EL (cell line): ENCODE data around the gene PRDM13.
"Not testable (repeated sequence)": the region's sequence is repeated elsewhere in the genome, so short reads cannot be mapped to it uniquely, and the experiment has no call there.

ENCODE experiments used
- DNase-seq: peaks from one replicate; pipeline ENCODE4 v3.0.0-alpha.2; 2016

Gene PRDM13

GRCh38 chr6:99604166-99605073 lies 2.2 kb upstream of the PRDM13 start:
- DNase-seq: no peak

- DNase-seq: no peak
These were observed 1.4 kb upstream of the PRDM13 start for GRCh38 chr6:99605074-99605734.

- DNase-seq: no peak
These were observed 550 bp upstream of the PRDM13 start for GRCh38 chr6:99605911-99606655.

- no peak for DNase-seq
These were observed 893 bp downstream of the PRDM13 start for GRCh38 chr6:99607416-99608036.

- no peak for DNase-seq
These were observed 1.6 kb downstream of the PRDM13 start for GRCh38 chr6:99608059-99608885.

GRCh38 chr6:99608886-99609482 lies 2.4 kb downstream of the PRDM13 start:
- DNase-seq: no peak

GRCh38 chr6:99609905-99610489 lies 3.4 kb downstream of the PRDM13 start:
- no peak for DNase-seq

GRCh38 chr6:99611148-99611547 lies 4.5 kb downstream of the PRDM13 start:
- no peak for DNase-seq

GRCh38 chr6:99612551-99613408 lies 6.1 kb downstream of the PRDM13 start:
- no peak for DNase-seq

- DNase-seq: peak; percentile 39
These were observed 6.7 kb downstream of the PRDM13 start for GRCh38 chr6:99613409-99613704.

- peak; percentile 29 for DNase-seq
These were observed 7.2 kb downstream of the PRDM13 start for GRCh38 chr6:99613705-99614429.

GRCh38 chr6:99614430-99615186 lies 8.0 kb downstream of the PRDM13 start:
- DNase-seq: no peak

- DNase-seq: no peak
These were observed 10.5 kb downstream of the PRDM13 start for GRCh38 chr6:99617131-99617530.

- DNase-seq: no peak
These were observed 12.2 kb downstream of the PRDM13 start for GRCh38 chr6:99618649-99619408.

GRCh38 chr6:99619409-99619762 lies 12.8 kb downstream of the PRDM13 start:
- no peak for DNase-seq

- DNase-seq: not testable (repeated sequence)
These were observed 15.4 kb downstream of the PRDM13 start for GRCh38 chr6:99622044-99622443.

GRCh38 chr6:99629293-99629692 lies 22.7 kb downstream of the PRDM13 start:
- DNase-seq: no peak

GRCh38 chr6:99637629-99638028 lies 31.0 kb downstream of the PRDM13 start:
- DNase-seq: no peak
